Neural cell (in vitro differentiated cells): ENCODE measurements around the gene COL4A4. TPM values are rescaled to one million over a fixed set of nuclear protein-coding genes. Genes with fewer than 3 reads are reported as not detected.

Source experiments
- H2AFZ ChIP-seq: fragments of 200-600, 300-800 bp; sonication (generic), shearing (Covaris generic); 2 replicates; pipeline ENCODE4 v1.6.0; 2014; ENCODE audit warnings: low read depth, mild to moderate bottlenecking, antibody characterized with exemption, low read length, moderate library complexity
- H3F3A ChIP-seq: fragments of 200-600 bp; shearing (Covaris generic); 2 replicates; pipeline ENCODE4 v1.6.1; 2016; ENCODE audit warnings: mild to moderate bottlenecking, moderate library complexity, mixed read lengths, antibody characterized with exemption, low read length; ENCODE audit not compliant: insufficient read depth, poor library complexity, severe bottlenecking
- H3K27ac ChIP-seq: fragments of 200-600, 300-800 bp; sonication (generic), shearing (Covaris generic); 2 replicates; pipeline ENCODE4 v1.5.1; 2014; ENCODE audit warnings: mild to moderate bottlenecking, low read length, moderate library complexity
- H3K27me3 ChIP-seq: fragments of 300-800, 200-600 bp; sonication (generic), shearing (Covaris generic); 2 replicates; pipeline ENCODE4 v1.6.0; 2014; ENCODE audit warnings: mild to moderate bottlenecking, low read depth, low read length, moderate library complexity; ENCODE audit not compliant: insufficient read depth
- H3K36me3 ChIP-seq: fragments of 300-800, 200-600 bp; sonication (generic), shearing (Covaris generic); 2 replicates; pipeline ENCODE4 v1.5.1; 2014; ENCODE audit warnings: mild to moderate bottlenecking, antibody characterized with exemption, low read length, moderate library complexity; ENCODE audit not compliant: insufficient read depth
- H3K4me2 ChIP-seq: fragments of 300-800, 200-600 bp; sonication (generic), shearing (Covaris generic); 2 replicates; pipeline ENCODE4 v1.6.0; 2014; ENCODE audit warnings: mild to moderate bottlenecking, low read length
- H3K4me3 ChIP-seq: fragments of 300-800, 200-600 bp; sonication (generic), shearing (Covaris generic); 2 replicates; pipeline ENCODE4 v1.5.1; 2014; ENCODE audit warnings: mild to moderate bottlenecking, low read length, moderate library complexity
- H3K79me2 ChIP-seq: fragments of 200-600 bp; shearing (Covaris generic); replicated peaks from 2 replicates; pipeline ENCODE4 v1.6.0; 2014; ENCODE audit warnings: mild to moderate bottlenecking, low read length, moderate library complexity; ENCODE audit not compliant: insufficient read depth
- H3K9ac ChIP-seq: fragments of 300-800, 200-600 bp; sonication (generic), shearing (Covaris generic); 2 replicates; pipeline ENCODE4 v1.6.1; 2016; ENCODE audit warnings: mild to moderate bottlenecking, low read length, mixed read lengths
- H3K9me2 ChIP-seq: fragments of 200-600 bp; shearing (Covaris generic); 2 replicates; pipeline ENCODE4 v1.6.1; 2016; ENCODE audit warnings: mild to moderate bottlenecking, low read length, mixed read lengths; ENCODE audit not compliant: insufficient read depth
- H3K9me3 ChIP-seq: fragments of 200-600, 300-800 bp; sonication (generic), shearing (Covaris generic); 2 replicates; pipeline ENCODE4 v1.6.1; 2016; ENCODE audit warnings: mild to moderate bottlenecking, mixed run types, low read length, moderate library complexity, mixed read lengths
- H4K20me1 ChIP-seq: fragments of 200-600 bp; shearing (Covaris generic); 2 replicates; pipeline ENCODE4 v1.6.1; 2016; ENCODE audit warnings: mild to moderate bottlenecking, mixed run types; ENCODE audit not compliant: insufficient read depth
- EP300 ChIP-seq: fragments of 450-650 bp; conservative IDR thresholded peaks from 2 replicates; pipeline ENCODE4 v1.6.1; 2014; ENCODE audit warnings: antibody characterized with exemption, mild to moderate bottlenecking, moderate library complexity; ENCODE audit not compliant: poor library complexity, severe bottlenecking
- EZH2 ChIP-seq: fragments of 200-600, 300-800 bp; shearing (Covaris generic), sonication (generic); IDR thresholded peaks from 2 replicates; pipeline ENCODE4 v1.6.1; 2014; ENCODE audit warnings: antibody characterized with exemption, low read length, borderline replicate concordance, mild to moderate bottlenecking; ENCODE audit not compliant: insufficient read depth, poor library complexity, severe bottlenecking
- MXI1 ChIP-seq: fragments of 450-650 bp; conservative IDR thresholded peaks from 2 replicates; pipeline ENCODE4 v1.6.1; 2014; ENCODE audit warnings: antibody characterized with exemption, mild to moderate bottlenecking; ENCODE audit not compliant: poor library complexity, severe bottlenecking
- POLR2AphosphoS5 ChIP-seq: IDR thresholded peaks from 2 replicates; pipeline ENCODE4 v1.6.1; 2012
- RAD21 ChIP-seq: fragments of 450-650 bp; conservative IDR thresholded peaks from 2 replicates; pipeline ENCODE4 v1.6.1; 2014; ENCODE audit warnings: antibody characterized with exemption, mild to moderate bottlenecking, moderate library complexity
- SMC3 ChIP-seq: fragments of 450-650 bp; conservative IDR thresholded peaks from 2 replicates; pipeline ENCODE4 v1.6.1; 2014; ENCODE audit warnings: antibody characterized with exemption, mild to moderate bottlenecking, moderate library complexity; ENCODE audit not compliant: poor library complexity
- TAF1 ChIP-seq: IDR thresholded peaks from 2 replicates; pipeline ENCODE4 v1.6.1; 2012; ENCODE audit warnings: low read depth
- polyA plus RNA-seq: library from polyadenylated mRNA; depleted of rRNA; stranded (reverse); fragments of >200 nt; gene quantifications from 2 replicates; pipeline ENCODE4 v1.2.3, GENCODE V29; 2014
- TF ChIP-seq, protein P1 (sequence below): IDR thresholded peaks from 2 replicates; pipeline ENCODE4 v1.6.1; 2012; ENCODE audit warnings: borderline replicate concordance
- TF ChIP-seq, protein P2 (sequence below): fragments of 450-650 bp; IDR thresholded peaks from 2 replicates; pipeline ENCODE4 v1.5.1; 2014; ENCODE audit warnings: antibody characterized with exemption, mild to moderate bottlenecking, moderate library complexity; ENCODE audit not compliant: poor library complexity, severe bottlenecking

The COL4A4 gene
- polyA plus RNA-seq, 1 donor from 2014 or later: 0.35 TPM

DNA sequence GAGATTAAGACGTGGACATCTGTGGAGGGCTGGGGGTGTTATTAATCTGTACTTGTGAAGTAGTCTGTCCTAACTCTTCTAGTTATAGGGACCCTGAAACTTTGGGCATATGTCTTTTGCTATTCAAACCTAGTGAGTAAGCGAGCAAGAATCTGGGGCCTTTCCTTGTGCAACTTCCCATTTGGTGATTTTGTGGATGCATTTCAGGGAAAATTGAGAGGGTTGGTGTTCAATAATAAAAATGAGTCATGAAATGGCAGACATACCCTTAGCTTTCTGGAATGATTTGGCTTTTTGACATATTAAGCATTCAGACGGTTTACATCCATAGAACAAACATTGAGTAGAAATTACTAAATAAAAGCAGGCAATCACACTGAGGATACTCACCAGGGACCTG lies 17.0 kb downstream of the COL4A4 start:
- H3K4me2 ChIP-seq: no peak overlapping the region
- no peaks in the 10 kb centered on the region for H3F3A ChIP-seq
- no peaks in the 10 kb centered on the region for H3K27me3 ChIP-seq
- H3K9ac ChIP-seq: no peak overlapping the region
- no peak overlapping the region for H2AFZ ChIP-seq
- no peak for TF ChIP-seq TAF1
- TF ChIP-seq EZH2: no peak
- TF ChIP-seq, protein P1, sequence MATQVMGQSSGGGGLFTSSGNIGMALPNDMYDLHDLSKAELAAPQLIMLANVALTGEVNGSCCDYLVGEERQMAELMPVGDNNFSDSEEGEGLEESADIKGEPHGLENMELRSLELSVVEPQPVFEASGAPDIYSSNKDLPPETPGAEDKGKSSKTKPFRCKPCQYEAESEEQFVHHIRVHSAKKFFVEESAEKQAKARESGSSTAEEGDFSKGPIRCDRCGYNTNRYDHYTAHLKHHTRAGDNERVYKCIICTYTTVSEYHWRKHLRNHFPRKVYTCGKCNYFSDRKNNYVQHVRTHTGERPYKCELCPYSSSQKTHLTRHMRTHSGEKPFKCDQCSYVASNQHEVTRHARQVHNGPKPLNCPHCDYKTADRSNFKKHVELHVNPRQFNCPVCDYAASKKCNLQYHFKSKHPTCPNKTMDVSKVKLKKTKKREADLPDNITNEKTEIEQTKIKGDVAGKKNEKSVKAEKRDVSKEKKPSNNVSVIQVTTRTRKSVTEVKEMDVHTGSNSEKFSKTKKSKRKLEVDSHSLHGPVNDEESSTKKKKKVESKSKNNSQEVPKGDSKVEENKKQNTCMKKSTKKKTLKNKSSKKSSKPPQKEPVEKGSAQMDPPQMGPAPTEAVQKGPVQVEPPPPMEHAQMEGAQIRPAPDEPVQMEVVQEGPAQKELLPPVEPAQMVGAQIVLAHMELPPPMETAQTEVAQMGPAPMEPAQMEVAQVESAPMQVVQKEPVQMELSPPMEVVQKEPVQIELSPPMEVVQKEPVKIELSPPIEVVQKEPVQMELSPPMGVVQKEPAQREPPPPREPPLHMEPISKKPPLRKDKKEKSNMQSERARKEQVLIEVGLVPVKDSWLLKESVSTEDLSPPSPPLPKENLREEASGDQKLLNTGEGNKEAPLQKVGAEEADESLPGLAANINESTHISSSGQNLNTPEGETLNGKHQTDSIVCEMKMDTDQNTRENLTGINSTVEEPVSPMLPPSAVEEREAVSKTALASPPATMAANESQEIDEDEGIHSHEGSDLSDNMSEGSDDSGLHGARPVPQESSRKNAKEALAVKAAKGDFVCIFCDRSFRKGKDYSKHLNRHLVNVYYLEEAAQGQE: no peak
- TF ChIP-seq MXI1: no peak
- TF ChIP-seq SMC3: no peak
- no peak for TF ChIP-seq RAD21
- no peak for TF ChIP-seq POLR2AphosphoS5
- TF ChIP-seq, protein P2, sequence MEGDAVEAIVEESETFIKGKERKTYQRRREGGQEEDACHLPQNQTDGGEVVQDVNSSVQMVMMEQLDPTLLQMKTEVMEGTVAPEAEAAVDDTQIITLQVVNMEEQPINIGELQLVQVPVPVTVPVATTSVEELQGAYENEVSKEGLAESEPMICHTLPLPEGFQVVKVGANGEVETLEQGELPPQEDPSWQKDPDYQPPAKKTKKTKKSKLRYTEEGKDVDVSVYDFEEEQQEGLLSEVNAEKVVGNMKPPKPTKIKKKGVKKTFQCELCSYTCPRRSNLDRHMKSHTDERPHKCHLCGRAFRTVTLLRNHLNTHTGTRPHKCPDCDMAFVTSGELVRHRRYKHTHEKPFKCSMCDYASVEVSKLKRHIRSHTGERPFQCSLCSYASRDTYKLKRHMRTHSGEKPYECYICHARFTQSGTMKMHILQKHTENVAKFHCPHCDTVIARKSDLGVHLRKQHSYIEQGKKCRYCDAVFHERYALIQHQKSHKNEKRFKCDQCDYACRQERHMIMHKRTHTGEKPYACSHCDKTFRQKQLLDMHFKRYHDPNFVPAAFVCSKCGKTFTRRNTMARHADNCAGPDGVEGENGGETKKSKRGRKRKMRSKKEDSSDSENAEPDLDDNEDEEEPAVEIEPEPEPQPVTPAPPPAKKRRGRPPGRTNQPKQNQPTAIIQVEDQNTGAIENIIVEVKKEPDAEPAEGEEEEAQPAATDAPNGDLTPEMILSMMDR: no peak
- no peak for TF ChIP-seq EP300
- H3K9me2 ChIP-seq: no peaks in the 10 kb centered on the region
- no peaks in the 10 kb centered on the region for H3K36me3 ChIP-seq
- H3K4me3 ChIP-seq: no peak overlapping the region
- no peaks in the 10 kb centered on the region for H3K79me2 ChIP-seq
- H3K27ac ChIP-seq: no peak overlapping the region
- H3K9me3 ChIP-seq: no peaks in the 10 kb centered on the region
- no peaks in the 10 kb centered on the region for H4K20me1 ChIP-seq

DNA sequence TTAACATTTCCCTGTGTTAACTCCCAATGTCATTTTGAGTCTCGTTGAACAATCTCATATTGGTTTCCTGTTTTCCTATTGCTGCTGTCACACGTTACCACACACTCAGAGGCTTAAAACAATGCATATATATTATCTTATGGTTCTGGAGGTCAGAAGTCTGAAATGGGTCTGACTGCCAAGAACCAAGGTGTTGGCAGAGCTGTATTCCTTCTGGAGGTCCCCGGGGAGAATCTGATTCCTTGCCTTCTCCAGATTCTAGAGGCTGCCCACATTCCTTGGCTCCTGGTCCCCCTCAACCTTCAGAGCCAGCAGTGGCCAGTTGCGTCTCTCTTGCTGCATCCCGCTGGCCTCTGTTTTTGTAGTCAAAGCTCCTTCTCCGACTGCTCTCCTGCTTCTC lies 17.5 kb downstream of the COL4A4 start:
- Histone ChIP-seq H3K4me3 (no peak overlapping the region), H3K27me3 (no peaks in the 10 kb centered on the region), H2AFZ (no peak overlapping the region), H4K20me1 (no peaks in the 10 kb centered on the region), H3K9ac (no peak overlapping the region), H3K9me3 (no peaks in the 10 kb centered on the region), H3K27ac (no peak overlapping the region), H3K36me3 (no peaks in the 10 kb centered on the region), H3F3A (no peaks in the 10 kb centered on the region), H3K4me2 (no peak overlapping the region), H3K79me2 (no peaks in the 10 kb centered on the region), H3K9me2 (no peaks in the 10 kb centered on the region)
- TF ChIP-seq, protein P2: no peak
- TF ChIP-seq, protein P1: no peak
- TF ChIP-seq RAD21: no peak
- no peak for TF ChIP-seq EP300
- TF ChIP-seq TAF1: no peak
- TF ChIP-seq MXI1: no peak
- no peak for TF ChIP-seq POLR2AphosphoS5
- TF ChIP-seq EZH2: no peak
- no peak for TF ChIP-seq SMC3
